ENCODE results near the gene GARNL3.

- TF ChIP-seq CTCF (IDR thresholded peaks at IDR 0.05) (no peak), POLR2A (IDR thresholded peaks at IDR 0.05) (no peak)
Measured at GRCh38 chr9:127361561-127361960, 97.0 kb downstream of the GARNL3 start.

Data from right lobe of liver (tissue), 4 donors.